GM19397 (cell line): ENCODE data around the gene OR2AE1.

Experiments used
- ATAC-seq: cut with Tn5 transposase; IDR thresholded peaks from one replicate; pipeline ENCODE4 v1.9.1; 2021; ENCODE audit warnings: mild to moderate bottlenecking, moderate library complexity; ENCODE audit not compliant: unreplicated experiment

Gene OR2AE1

GRCh38 chr7:99860281-99861127 lies 16.3 kb downstream of the OR2AE1 start:
- ATAC-seq = no peak

- ATAC-seq = no peak
These were observed 21.6 kb downstream of the OR2AE1 start for GRCh38 chr7:99855236-99855635.

- no peak for ATAC-seq
These were observed 28.2 kb downstream of the OR2AE1 start for GRCh38 chr7:99848420-99849216.

- no peak for ATAC-seq
These were observed 32.5 kb downstream of the OR2AE1 start for GRCh38 chr7:99844328-99844727.

- no peak for ATAC-seq
These were observed 33.0 kb downstream of the OR2AE1 start for GRCh38 chr7:99843808-99844207.

GRCh38 chr7:99842926-99843325 lies 33.9 kb downstream of the OR2AE1 start:
- no peak for ATAC-seq

- no peak for ATAC-seq
These were observed 36.5 kb downstream of the OR2AE1 start for GRCh38 chr7:99840136-99840869.

- no peak for ATAC-seq
These were observed 37.4 kb downstream of the OR2AE1 start for GRCh38 chr7:99839287-99840021.

GRCh38 chr7:99837649-99838361 lies 39.0 kb downstream of the OR2AE1 start:
- no peak for ATAC-seq

GRCh38 chr7:99835189-99835588 lies 41.6 kb downstream of the OR2AE1 start:
- ATAC-seq = no peak

GRCh38 chr7:99834382-99834781 lies 42.5 kb downstream of the OR2AE1 start:
- ATAC-seq = no peak

- no peak for ATAC-seq
These were observed 43.5 kb downstream of the OR2AE1 start for GRCh38 chr7:99833289-99833877.

- ATAC-seq = no peak
These were observed 45.2 kb downstream of the OR2AE1 start for GRCh38 chr7:99831595-99831994.

- no peak for ATAC-seq
These were observed 47.2 kb downstream of the OR2AE1 start for GRCh38 chr7:99829524-99830160.

- ATAC-seq = no peak
These were observed 48.0 kb downstream of the OR2AE1 start for GRCh38 chr7:99828811-99829210.

GRCh38 chr7:99827040-99827778 lies 49.6 kb downstream of the OR2AE1 start:
- no peak for ATAC-seq
